ENCODE results near the gene ALDH2.
"Not testable (repeated sequence)": the region's sequence is repeated elsewhere in the genome, so short reads cannot be mapped to it uniquely, and the experiment has no call there.

DNA sequence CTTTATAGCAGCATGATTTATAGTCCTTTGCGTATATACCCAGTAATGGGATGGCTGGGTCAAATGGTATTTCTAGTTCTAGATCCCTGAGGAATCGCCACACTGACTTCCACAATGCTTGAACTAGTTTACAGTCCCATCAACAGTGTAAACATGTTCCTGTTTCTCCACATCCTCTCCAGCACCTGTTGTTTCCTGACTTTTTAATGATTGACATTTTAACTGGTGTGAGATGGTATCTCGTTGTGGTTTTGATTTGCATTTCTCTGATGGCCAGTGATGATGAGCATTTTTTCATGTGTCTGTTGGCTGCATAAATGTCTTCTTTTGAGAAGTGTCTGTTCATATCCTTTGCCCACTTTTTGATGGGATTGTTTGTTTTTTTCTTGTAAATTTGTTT is 62.9 kb downstream of the ALDH2 start:
- TF ChIP-seq, protein P1, sequence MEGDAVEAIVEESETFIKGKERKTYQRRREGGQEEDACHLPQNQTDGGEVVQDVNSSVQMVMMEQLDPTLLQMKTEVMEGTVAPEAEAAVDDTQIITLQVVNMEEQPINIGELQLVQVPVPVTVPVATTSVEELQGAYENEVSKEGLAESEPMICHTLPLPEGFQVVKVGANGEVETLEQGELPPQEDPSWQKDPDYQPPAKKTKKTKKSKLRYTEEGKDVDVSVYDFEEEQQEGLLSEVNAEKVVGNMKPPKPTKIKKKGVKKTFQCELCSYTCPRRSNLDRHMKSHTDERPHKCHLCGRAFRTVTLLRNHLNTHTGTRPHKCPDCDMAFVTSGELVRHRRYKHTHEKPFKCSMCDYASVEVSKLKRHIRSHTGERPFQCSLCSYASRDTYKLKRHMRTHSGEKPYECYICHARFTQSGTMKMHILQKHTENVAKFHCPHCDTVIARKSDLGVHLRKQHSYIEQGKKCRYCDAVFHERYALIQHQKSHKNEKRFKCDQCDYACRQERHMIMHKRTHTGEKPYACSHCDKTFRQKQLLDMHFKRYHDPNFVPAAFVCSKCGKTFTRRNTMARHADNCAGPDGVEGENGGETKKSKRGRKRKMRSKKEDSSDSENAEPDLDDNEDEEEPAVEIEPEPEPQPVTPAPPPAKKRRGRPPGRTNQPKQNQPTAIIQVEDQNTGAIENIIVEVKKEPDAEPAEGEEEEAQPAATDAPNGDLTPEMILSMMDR (IDR thresholded peaks at IDR 0.05), result not testable (repeated sequence)
- not testable (repeated sequence) for TF ChIP-seq POLR2A (IDR thresholded peaks at IDR 0.05)
